Adipocyte (in vitro differentiated cells): ENCODE data around the gene GP5.

Experiments used
- DNase-seq: peaks from one replicate; pipeline ENCODE4 v3.0.0-alpha.2; 2015; ENCODE audit warnings: low read depth
- H3K27me3 ChIP-seq: replicated peaks from 2 replicates; pipeline ENCODE4 v1.7.0; 2013; ENCODE audit warnings: mild to moderate bottlenecking, low read length, moderate library complexity; ENCODE audit not compliant: control insufficient read depth, insufficient read depth
- H3K36me3 ChIP-seq: 2 replicates; pipeline ENCODE4 v1.7.0; 2013; ENCODE audit warnings: low read length, mild to moderate bottlenecking, moderate library complexity; ENCODE audit not compliant: control insufficient read depth, insufficient read depth, severe bottlenecking
- H3K4me1 ChIP-seq: 2 replicates; pipeline ENCODE4 v1.7.0; 2013; ENCODE audit warnings: mild to moderate bottlenecking, low read length, moderate library complexity; ENCODE audit not compliant: control insufficient read depth, insufficient read depth
- H3K4me3 ChIP-seq: 2 replicates; pipeline ENCODE4 v1.7.0; 2013; ENCODE audit warnings: mild to moderate bottlenecking, low read length, moderate library complexity
- H3K9ac ChIP-seq: 2 replicates; pipeline ENCODE4 v1.7.0; 2013; ENCODE audit warnings: mild to moderate bottlenecking, low read length, moderate library complexity
- H3K9me3 ChIP-seq: 2 replicates; pipeline ENCODE4 v1.7.0; 2013; ENCODE audit warnings: mild to moderate bottlenecking, low read length, moderate library complexity; ENCODE audit not compliant: control insufficient read depth

GP5 gene

GRCh38 chr3:194375473-194376240 lies 23.4 kb downstream of the GP5 start:
- no peaks in the 10 kb centered on the region for H3K9me3 ChIP-seq
- H3K27me3 ChIP-seq, result peaks cover 13% of the 10 kb centered on the region
- H3K4me3 ChIP-seq, result no peak overlapping the region
- no peaks in the 10 kb centered on the region for H3K4me1 ChIP-seq
- no peak overlapping the region for H3K9ac ChIP-seq
- DNase-seq, result no peak
- H3K36me3 ChIP-seq, result no peaks in the 10 kb centered on the region

GRCh38 chr3:194374935-194375334 lies 24.1 kb downstream of the GP5 start:
- Histone ChIP-seq H3K9ac (no peak overlapping the region), H3K9me3 (no peaks in the 10 kb centered on the region), H3K4me1 (peaks cover under 1% of the 10 kb centered on the region), H3K4me3 (no peak overlapping the region), H3K27me3 (peaks cover 6% of the 10 kb centered on the region), H3K36me3 (no peaks in the 10 kb centered on the region)
- DNase-seq, result no peak

- Histone ChIP-seq H3K4me3 (no peak overlapping the region), H3K9me3 (no peaks in the 10 kb centered on the region), H3K4me1 (peaks cover 10% of the 10 kb centered on the region), H3K27me3 (peaks cover 4% of the 10 kb centered on the region), H3K36me3 (no peaks in the 10 kb centered on the region), H3K9ac (no peak overlapping the region)
- DNase-seq, result no peak
These were observed 25.2 kb downstream of the GP5 start for GRCh38 chr3:194373899-194374298.

GRCh38 chr3:194373028-194373427 lies 26.0 kb downstream of the GP5 start:
- no peak overlapping the region for H3K9ac ChIP-seq
- no peaks in the 10 kb centered on the region for H3K9me3 ChIP-seq

GRCh38 chr3:194370753-194371152 lies 28.3 kb downstream of the GP5 start:
- Histone ChIP-seq H3K4me1 (peaks cover 21% of the 10 kb centered on the region), H3K27me3 (peaks cover 4% of the 10 kb centered on the region), H3K9ac (no peak overlapping the region), H3K4me3 (no peak overlapping the region), H3K36me3 (no peaks in the 10 kb centered on the region), H3K9me3 (no peaks in the 10 kb centered on the region)
- DNase-seq, result no peak

More at GRCh38 chr3:194373028-194373427, 26.0 kb downstream of the GP5 start:
- no peak for DNase-seq
- H3K27me3 ChIP-seq, result peaks cover 4% of the 10 kb centered on the region
- no peaks in the 10 kb centered on the region for H3K36me3 ChIP-seq
- no peak overlapping the region for H3K4me3 ChIP-seq
- peaks cover 19% of the 10 kb centered on the region for H3K4me1 ChIP-seq

- Histone ChIP-seq H3K4me3 (no peak within 1 kb of the TSS), H3K36me3 (no peaks in the 10 kb centered on the region), H3K9me3 (no peaks in the 10 kb centered on the region), H3K9ac (no peak within 1 kb of the TSS), H3K27me3 (peaks cover 4% of the 10 kb centered on the region), H3K4me1 (peaks cover 27% of the 10 kb centered on the region)
- peak; percentile 88 for DNase-seq
These were observed 29.4 kb downstream of the GP5 start, which contains the start of gene LRRC15 for GRCh38 chr3:194369522-194370279. TSS of gene LRRC15 (minus strand) at chr3:194369743. CDS start at chr3:194361043, 8,700 bp downstream.

- DNase-seq, result no peak
- peaks cover 4% of the 10 kb centered on the region for H3K27me3 ChIP-seq
These were observed 30.1 kb downstream of the GP5 start for GRCh38 chr3:194368918-194369317.

GRCh38 chr3:194367992-194368841 lies 30.8 kb downstream of the GP5 start:
- Histone ChIP-seq H3K27me3 (peaks cover 4% of the 10 kb centered on the region), H3K4me3 (no peak overlapping the region), H3K9me3 (no peaks in the 10 kb centered on the region), H3K9ac (no peak overlapping the region), H3K4me1 (peaks cover 35% of the 10 kb centered on the region), H3K36me3 (no peaks in the 10 kb centered on the region)
- peak; percentile 85 for DNase-seq

More at GRCh38 chr3:194368918-194369317, 30.1 kb downstream of the GP5 start:
- no peaks in the 10 kb centered on the region for H3K36me3 ChIP-seq
- H3K9ac ChIP-seq, result no peak overlapping the region
- H3K9me3 ChIP-seq, result no peaks in the 10 kb centered on the region
- peaks cover 35% of the 10 kb centered on the region for H3K4me1 ChIP-seq
- no peak overlapping the region for H3K4me3 ChIP-seq

GRCh38 chr3:194365978-194366490 lies 33.0 kb downstream of the GP5 start:
- Histone ChIP-seq H3K36me3 (no peaks in the 10 kb centered on the region), H3K4me3 (no peak overlapping the region), H3K9me3 (no peaks in the 10 kb centered on the region), H3K9ac (no peak overlapping the region), H3K27me3 (no peaks in the 10 kb centered on the region), H3K4me1 (peaks cover 35% of the 10 kb centered on the region)
- DNase-seq, result no peak

GRCh38 chr3:194365526-194365925 lies 33.5 kb downstream of the GP5 start:
- Histone ChIP-seq H3K36me3 (no peaks in the 10 kb centered on the region), H3K4me3 (no peak overlapping the region), H3K4me1 (peaks cover 35% of the 10 kb centered on the region), H3K9me3 (no peaks in the 10 kb centered on the region), H3K27me3 (no peaks in the 10 kb centered on the region), H3K9ac (no peak overlapping the region)
- no peak for DNase-seq
